ENCODE data around the gene TLCD1.
"Not testable (repeated sequence)": the region's sequence is repeated elsewhere in the genome, so short reads cannot be mapped to it uniquely, and the experiment has no call there.

GRCh38 chr17:28735913-28736769, 10.1 kb upstream of the TLCD1 start:
- TF ChIP-seq, protein P1, sequence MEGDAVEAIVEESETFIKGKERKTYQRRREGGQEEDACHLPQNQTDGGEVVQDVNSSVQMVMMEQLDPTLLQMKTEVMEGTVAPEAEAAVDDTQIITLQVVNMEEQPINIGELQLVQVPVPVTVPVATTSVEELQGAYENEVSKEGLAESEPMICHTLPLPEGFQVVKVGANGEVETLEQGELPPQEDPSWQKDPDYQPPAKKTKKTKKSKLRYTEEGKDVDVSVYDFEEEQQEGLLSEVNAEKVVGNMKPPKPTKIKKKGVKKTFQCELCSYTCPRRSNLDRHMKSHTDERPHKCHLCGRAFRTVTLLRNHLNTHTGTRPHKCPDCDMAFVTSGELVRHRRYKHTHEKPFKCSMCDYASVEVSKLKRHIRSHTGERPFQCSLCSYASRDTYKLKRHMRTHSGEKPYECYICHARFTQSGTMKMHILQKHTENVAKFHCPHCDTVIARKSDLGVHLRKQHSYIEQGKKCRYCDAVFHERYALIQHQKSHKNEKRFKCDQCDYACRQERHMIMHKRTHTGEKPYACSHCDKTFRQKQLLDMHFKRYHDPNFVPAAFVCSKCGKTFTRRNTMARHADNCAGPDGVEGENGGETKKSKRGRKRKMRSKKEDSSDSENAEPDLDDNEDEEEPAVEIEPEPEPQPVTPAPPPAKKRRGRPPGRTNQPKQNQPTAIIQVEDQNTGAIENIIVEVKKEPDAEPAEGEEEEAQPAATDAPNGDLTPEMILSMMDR (IDR thresholded peaks at IDR 0.05; ENCODE audit: borderline replicate concordance, extremely low read depth, low read length, poor library complexity, severe bottlenecking) = not testable (repeated sequence)
- not testable (repeated sequence) for TF ChIP-seq EZH2 (IDR thresholded peaks at IDR 0.05; ENCODE audit: borderline replicate concordance, low read depth, low read length, severe bottlenecking)
